CD14-positive monocyte (primary cell): Measurements from ENCODE around the gene OLFML3. TPM values are rescaled to one million over a fixed set of nuclear protein-coding genes. Genes with fewer than 3 reads are reported as not detected.

ENCODE experiments used
- DNase-seq, 3 donors: peaks; one replicate each; pipeline ENCODE4 v3.0.0-alpha.2; 2011 to 2022
- H2AFZ ChIP-seq: 2 replicates; pipeline ENCODE4 v1.6.0; 2012; ENCODE audit warnings: mild to moderate bottlenecking, low read depth, low read length, inconsistent platforms; ENCODE audit not compliant: insufficient read depth, poor library complexity, severe bottlenecking
- H3K27ac ChIP-seq, 2 donors: 1 replicate in 1 of 2; 2 replicates in 1 of 2; pipeline ENCODE4 v1.5.1; 2012 to 2013; ENCODE audit warnings: low read length in 2 of 2, control low read depth in 1 of 2, inconsistent platforms in 1 of 2, low read depth in 1 of 2, mild to moderate bottlenecking in 1 of 2
- H3K27me3 ChIP-seq, 2 donors: one replicate each; pipeline versions ENCODE4 v1.6.0 to v1.6.1; 2011 to 2013; ENCODE audit warnings: low read length in 2 of 2; ENCODE audit not compliant: control insufficient read depth in 2 of 2, insufficient read depth in 2 of 2
- H3K36me3 ChIP-seq, 2 donors: replicated peaks in 1 of 2; 1 replicate in 1 of 2; 2 replicates in 1 of 2; pipeline versions ENCODE4 v1.5.1 to v1.6.1; 2012 to 2013; ENCODE audit warnings: low read length in 2 of 2, control low read depth in 1 of 2, inconsistent platforms in 1 of 2, mild to moderate bottlenecking in 1 of 2; ENCODE audit not compliant: insufficient read depth in 2 of 2, control insufficient read depth in 1 of 2
- H3K4me1 ChIP-seq, 2 donors: 1 replicate in 1 of 2; 2 replicates in 1 of 2; pipeline versions ENCODE4 v1.5.1 to v1.6.1; 2012 to 2013; ENCODE audit warnings: low read length in 2 of 2, control low read depth in 1 of 2, inconsistent platforms in 1 of 2, mild to moderate bottlenecking in 1 of 2, moderate library complexity in 1 of 2; ENCODE audit not compliant: insufficient read depth in 2 of 2, control insufficient read depth in 1 of 2
- H3K4me2 ChIP-seq: replicated peaks from 2 replicates; pipeline ENCODE3; 2012; ENCODE audit warnings: low read length, moderate library complexity, mild to moderate bottlenecking; ENCODE audit not compliant: poor library complexity, severe bottlenecking; ENCODE audit errors: extremely low read depth
- H3K4me3 ChIP-seq, 3 experiments: fragments of 200-600 bp in 1 of 3; sonication (generic) in 1 of 3; replicated peaks in 1 of 3; 1 replicate in 2 of 3; 2 replicates in 1 of 3; pipeline ENCODE4 v1.5.1; 2011 to 2013; ENCODE audit warnings: low read length in 3 of 3, mild to moderate bottlenecking in 3 of 3, control low read depth in 2 of 3, low read depth in 2 of 3, inconsistent platforms in 1 of 3, moderate library complexity in 1 of 3
- H3K79me2 ChIP-seq: 2 replicates; pipeline ENCODE4 v1.6.0; 2012; ENCODE audit warnings: mild to moderate bottlenecking, control low read depth, inconsistent platforms, low read length, moderate library complexity; ENCODE audit not compliant: insufficient read depth
- H3K9ac ChIP-seq: 2 replicates; pipeline ENCODE4 v1.6.0; 2017; ENCODE audit warnings: low read length, mild to moderate bottlenecking; ENCODE audit not compliant: insufficient read depth, poor library complexity, severe bottlenecking
- H3K9me3 ChIP-seq, 2 donors: replicated peaks in 1 of 2; 1 replicate in 1 of 2; 2 replicates in 1 of 2; pipeline versions ENCODE4 v1.5.1 to v1.6.1; 2012 to 2013; ENCODE audit warnings: low read length in 2 of 2, control low read depth in 1 of 2; ENCODE audit not compliant: control insufficient read depth in 1 of 2, insufficient read depth in 1 of 2
- H4K20me1 ChIP-seq: 2 replicates; pipeline ENCODE4 v1.6.0; 2012; ENCODE audit warnings: mild to moderate bottlenecking, low read length, control low read depth, moderate library complexity; ENCODE audit not compliant: insufficient read depth
- H3K27ac Mint-ChIP-seq, 7 donors: one replicate each; pipeline ENCODE4 v1.8.0; 2020; ENCODE audit warnings: mild to moderate bottlenecking in 7 of 7, mixed read lengths in 7 of 7, moderate library complexity in 6 of 7, inconsistent platforms in 2 of 7
- H3K27me3 Mint-ChIP-seq, 3 donors: one replicate each; pipeline ENCODE4 v1.8.0; 2021 to 2022; ENCODE audit warnings: low read depth in 3 of 3, mild to moderate bottlenecking in 3 of 3, mixed read lengths in 3 of 3, moderate library complexity in 3 of 3, inconsistent platforms in 1 of 3
- H3K36me3 Mint-ChIP-seq, 2 donors: one replicate each; pipeline ENCODE4 v1.8.0; 2020; ENCODE audit warnings: mixed read lengths in 2 of 2, inconsistent platforms in 1 of 2, mild to moderate bottlenecking in 1 of 2
- H3K4me1 Mint-ChIP-seq: one replicate; pipeline ENCODE4 v1.8.0; 2020; ENCODE audit warnings: mild to moderate bottlenecking, mixed read lengths
- H3K4me3 Mint-ChIP-seq, 2 donors: one replicate each; pipeline ENCODE4 v1.8.0; 2020; ENCODE audit warnings: mild to moderate bottlenecking in 2 of 2, mixed read lengths in 2 of 2, moderate library complexity in 1 of 2
- H3K9me3 Mint-ChIP-seq, 7 donors: one replicate each; pipeline ENCODE4 v1.8.0; 2020 to 2022; ENCODE audit warnings: mixed read lengths in 7 of 7, mild to moderate bottlenecking in 6 of 7, moderate library complexity in 6 of 7, inconsistent platforms in 2 of 7
- whole genome bisulfite sequencing: methylation state at CpG from one replicate; pipeline ENCODE4 v1.1.5; 2013; ENCODE audit warnings: missing lambda C conversion rate; ENCODE audit not compliant: insufficient coverage; 5-methylcytosine and 5-hydroxymethylcytosine counted together
- intact Hi-C, 2 donors: fragments of 100-400 bp; cut with micrococcal nuclease; formaldehyde crosslinking; loops; one replicate each; pipeline versions ENCODE4 v1.15.0 to v1.15.1; 2023
- polyA plus RNA-seq, 3 donors: library from polyadenylated mRNA; depleted of rRNA in 1 of 3; unstranded in 2 of 3; stranded (reverse) in 1 of 3; fragments of 300-500 nt in 2 of 3; fragments of >200 nt in 1 of 3; fragmentation: Illumina TruSeq in 2 of 3; gene quantifications; 1 replicate in 2 of 3; 2 replicates in 1 of 3; pipeline ENCODE4 v1.2.3, GENCODE V29; 2012 to 2021
- TF ChIP-seq, protein P1 (sequence below): fragments of 200-600 bp; IDR thresholded peaks from one replicate; pipeline ENCODE4 v1.8.0; 2022; ENCODE audit warnings: antibody characterized with exemption, mild to moderate bottlenecking

Gene OLFML3
- polyA plus RNA-seq, 3 donors: 0.08 to 0.37 (median 0.28) TPM

- no peak for DNase-seq
- no peaks in the 10 kb centered on the region for H3K79me2 ChIP-seq
- no peaks in the 10 kb centered on the region for H4K20me1 ChIP-seq
- TF ChIP-seq, protein P1, sequence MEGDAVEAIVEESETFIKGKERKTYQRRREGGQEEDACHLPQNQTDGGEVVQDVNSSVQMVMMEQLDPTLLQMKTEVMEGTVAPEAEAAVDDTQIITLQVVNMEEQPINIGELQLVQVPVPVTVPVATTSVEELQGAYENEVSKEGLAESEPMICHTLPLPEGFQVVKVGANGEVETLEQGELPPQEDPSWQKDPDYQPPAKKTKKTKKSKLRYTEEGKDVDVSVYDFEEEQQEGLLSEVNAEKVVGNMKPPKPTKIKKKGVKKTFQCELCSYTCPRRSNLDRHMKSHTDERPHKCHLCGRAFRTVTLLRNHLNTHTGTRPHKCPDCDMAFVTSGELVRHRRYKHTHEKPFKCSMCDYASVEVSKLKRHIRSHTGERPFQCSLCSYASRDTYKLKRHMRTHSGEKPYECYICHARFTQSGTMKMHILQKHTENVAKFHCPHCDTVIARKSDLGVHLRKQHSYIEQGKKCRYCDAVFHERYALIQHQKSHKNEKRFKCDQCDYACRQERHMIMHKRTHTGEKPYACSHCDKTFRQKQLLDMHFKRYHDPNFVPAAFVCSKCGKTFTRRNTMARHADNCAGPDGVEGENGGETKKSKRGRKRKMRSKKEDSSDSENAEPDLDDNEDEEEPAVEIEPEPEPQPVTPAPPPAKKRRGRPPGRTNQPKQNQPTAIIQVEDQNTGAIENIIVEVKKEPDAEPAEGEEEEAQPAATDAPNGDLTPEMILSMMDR: no peak
- peaks cover 23% of the 10 kb centered on the region for H3K4me1 Mint-ChIP-seq
- 88% methylated on average over 3 of the region's 5 CpGs for WGBS
- peaks cover 11 to 17% (median 15%) of the 10 kb centered on the region in 3 donors for H3K27me3 Mint-ChIP-seq
- no peak overlapping the region for H3K9ac ChIP-seq
- H3K9me3 Mint-ChIP-seq: peaks cover 5 to 28% (median 18%) of the 10 kb centered on the region in 7 donors
- H3K27ac Mint-ChIP-seq: no peak overlapping the region
- intact Hi-C loops: no loop called here
- H2AFZ ChIP-seq: no peak overlapping the region
- H3K4me2 ChIP-seq: no peak overlapping the region
- peaks cover 11% of the 10 kb centered on the region in 2 donors for H3K4me1 ChIP-seq
- peaks cover 0 to 2% of the 10 kb centered on the region in 2 donors for H3K36me3 Mint-ChIP-seq
- no peak overlapping the region for H3K4me3 Mint-ChIP-seq
- no peak overlapping the region for H3K27ac ChIP-seq
- no peaks in the 10 kb centered on the region for H3K27me3 ChIP-seq
- H3K9me3 ChIP-seq: peaks cover 6 to 26% of the 10 kb centered on the region in 2 donors
- no peaks in the 10 kb centered on the region for H3K36me3 ChIP-seq
- no peak overlapping the region for H3K4me3 ChIP-seq
These were observed 8.0 kb downstream of the OLFML3 start for GRCh38 chr1:113987259-113987658.

DNA sequence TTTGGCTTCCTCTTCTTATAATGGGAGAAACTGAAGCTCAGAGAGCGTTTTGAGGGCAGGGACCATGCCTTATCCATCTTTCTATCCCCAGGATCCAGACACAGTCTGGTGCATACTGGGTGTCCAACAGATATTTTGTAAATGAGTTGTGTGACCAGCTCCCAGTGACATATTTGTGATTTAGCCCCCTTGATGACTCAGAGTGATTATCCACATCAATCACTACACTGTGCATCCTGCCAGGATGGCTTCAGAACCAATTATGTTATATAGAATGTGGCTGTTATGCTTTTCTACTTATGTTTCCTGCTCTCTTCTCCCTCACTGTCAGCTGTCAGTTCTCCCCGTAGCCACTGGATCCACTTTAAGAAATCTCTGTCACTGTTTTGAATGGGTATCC lies 11.3 kb downstream of the OLFML3 start:
- H3K4me1 Mint-ChIP-seq: no peaks in the 10 kb centered on the region
- TF ChIP-seq, protein P1: no peak
- H3K79me2 ChIP-seq: no peaks in the 10 kb centered on the region
- H3K27ac Mint-ChIP-seq: no peak overlapping the region
- no peak for DNase-seq
- peaks cover 0 to 2% of the 10 kb centered on the region in 2 donors for H3K36me3 Mint-ChIP-seq
- no peak overlapping the region for H3K4me3 ChIP-seq
- no peak overlapping the region for H2AFZ ChIP-seq
- H3K27me3 Mint-ChIP-seq: peaks cover 0 to 3% (median 2%) of the 10 kb centered on the region in 3 donors
- H3K36me3 ChIP-seq: no peaks in the 10 kb centered on the region
- no peaks in the 10 kb centered on the region for H3K4me1 ChIP-seq
- H3K4me2 ChIP-seq: no peak overlapping the region
- H4K20me1 ChIP-seq: no peaks in the 10 kb centered on the region
- H3K27me3 ChIP-seq: no peaks in the 10 kb centered on the region
- H3K27ac ChIP-seq: no peak overlapping the region
- intact Hi-C loops: no loop called here
- WGBS: no CpG with 5 or more reads among the region's 2 CpGs
- no peak overlapping the region for H3K4me3 Mint-ChIP-seq
- peaks cover 14 to 41% of the 10 kb centered on the region in 2 donors for H3K9me3 ChIP-seq
- no peak overlapping the region for H3K9ac ChIP-seq
- H3K9me3 Mint-ChIP-seq: peaks cover 21 to 41% (median 35%) of the 10 kb centered on the region in 7 donors
